HUDEP-2 (cell line): ENCODE measurements around the gene URI1.

Experiments
- DNase-seq, 76 experiments: peaks; one replicate each; lab custom pipeline; 2025; ENCODE audit not compliant: unreplicated experiment in 76 of 76; lab: John Stamatoyannopoulos, UW

Gene URI1

DNA sequence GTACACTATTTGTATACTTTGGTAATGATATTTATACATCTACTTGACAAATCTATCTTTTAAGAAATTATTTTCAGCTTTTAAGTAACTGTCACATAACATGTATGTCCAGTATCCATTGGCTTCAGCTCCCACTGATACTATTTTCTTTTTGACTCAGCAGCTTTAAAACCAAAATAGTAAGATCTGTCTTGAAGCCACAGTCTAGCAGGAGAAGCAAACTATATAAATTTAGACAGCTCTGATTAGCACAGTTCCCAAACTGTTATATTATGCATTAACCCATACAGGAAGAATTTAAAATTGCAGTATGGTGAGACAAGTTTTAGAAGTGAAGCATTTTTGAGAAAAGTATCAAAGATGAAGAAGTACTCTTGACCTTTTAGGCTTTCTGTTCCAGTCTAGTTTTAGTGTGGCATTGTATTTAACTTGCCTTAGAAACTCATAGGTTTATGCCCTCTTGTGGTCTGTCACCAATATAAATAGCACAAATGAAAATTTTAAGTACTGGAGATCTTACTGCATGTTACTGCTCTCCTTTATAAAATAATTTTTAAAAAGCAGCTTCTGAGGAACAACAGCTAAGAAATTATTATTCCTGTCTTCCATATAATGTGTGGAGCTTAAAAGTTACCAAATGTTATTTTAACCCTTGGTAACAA, 24.7 kb downstream of the URI1 start:
- peak in 10 of 76 experiments; percentile 10 to 39 (median 22) for DNase-seq

DNA sequence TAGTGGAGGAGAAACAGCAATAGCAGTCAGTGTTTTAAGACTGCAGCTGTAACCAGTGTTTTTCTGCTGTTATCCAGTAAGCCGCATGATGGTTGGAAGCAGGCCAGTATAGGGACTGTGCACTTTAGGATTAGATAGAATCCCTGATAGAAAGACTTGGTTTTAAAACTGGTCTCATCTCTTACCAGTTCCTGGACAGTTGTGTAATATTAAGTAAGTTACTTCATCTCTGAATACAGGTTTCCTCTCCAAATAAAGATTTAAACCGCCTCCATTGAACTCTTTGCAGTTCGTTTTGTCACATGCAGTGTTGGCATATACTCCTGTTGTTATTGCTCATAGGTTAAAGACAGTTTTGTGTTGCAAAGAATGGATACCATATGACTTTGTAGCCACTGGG, 25.6 kb downstream of the URI1 start:
- peak in 72 of 76 experiments; percentile 11 to 89 (median 68) for DNase-seq

DNA sequence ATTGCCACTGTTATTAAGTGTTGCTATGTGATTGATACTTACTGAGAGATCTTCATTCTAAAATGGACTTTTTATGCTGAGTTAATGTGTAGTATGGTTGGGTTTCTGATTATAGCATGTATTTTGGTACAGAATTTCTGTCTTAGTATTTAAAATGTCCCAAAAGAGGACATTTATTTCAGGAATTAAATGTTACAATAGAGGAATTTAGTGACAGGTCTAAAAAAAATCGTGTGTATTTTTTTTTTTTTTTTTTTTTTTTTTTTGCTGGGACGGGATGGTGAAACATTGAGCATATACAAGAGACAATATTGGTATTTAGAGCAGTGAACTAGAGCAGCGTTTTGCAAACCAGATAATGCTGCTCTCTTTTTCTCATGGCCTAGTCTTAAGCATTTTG, 27.9 kb downstream of the URI1 start:
- DNase-seq = no peak

DNA sequence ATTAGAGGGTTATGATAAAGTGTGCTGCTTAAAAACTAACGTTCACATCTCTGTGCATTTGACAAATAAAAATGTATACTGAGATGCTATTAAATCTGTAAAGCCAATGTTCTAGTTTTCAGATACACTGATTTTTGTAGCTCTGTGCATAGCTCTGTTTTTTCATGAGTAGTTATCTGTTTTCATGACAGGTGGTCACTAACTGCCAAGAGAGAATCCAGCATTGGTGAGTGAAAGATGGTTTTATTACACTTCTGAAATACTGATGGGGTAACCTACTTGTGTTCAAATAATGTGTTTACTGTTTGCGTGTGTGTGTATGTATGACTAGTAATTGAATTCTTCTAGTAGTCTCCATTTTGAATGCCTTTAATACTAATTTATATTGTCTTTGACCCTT, 29.0 kb downstream of the URI1 start:
- no peak for DNase-seq

DNA sequence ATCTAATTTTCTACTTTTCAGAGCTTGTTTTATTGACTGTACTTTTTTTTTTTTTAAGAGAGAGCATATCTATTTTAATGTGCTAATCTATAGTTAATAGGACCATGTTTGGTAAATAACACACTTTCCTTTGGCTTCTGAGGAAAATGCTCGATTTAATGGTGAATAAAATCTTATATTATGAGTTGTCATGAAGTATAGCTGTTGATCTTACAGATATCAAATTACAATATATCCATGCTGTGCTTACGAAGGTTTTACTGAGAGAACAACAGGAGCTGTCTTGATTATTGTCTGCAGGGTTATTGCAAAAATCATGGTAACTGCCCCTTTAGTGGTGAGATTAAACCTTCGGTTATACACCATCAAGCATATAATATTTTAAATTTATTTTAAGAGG, 29.6 kb downstream of the URI1 start:
- DNase-seq = no peak

DNA sequence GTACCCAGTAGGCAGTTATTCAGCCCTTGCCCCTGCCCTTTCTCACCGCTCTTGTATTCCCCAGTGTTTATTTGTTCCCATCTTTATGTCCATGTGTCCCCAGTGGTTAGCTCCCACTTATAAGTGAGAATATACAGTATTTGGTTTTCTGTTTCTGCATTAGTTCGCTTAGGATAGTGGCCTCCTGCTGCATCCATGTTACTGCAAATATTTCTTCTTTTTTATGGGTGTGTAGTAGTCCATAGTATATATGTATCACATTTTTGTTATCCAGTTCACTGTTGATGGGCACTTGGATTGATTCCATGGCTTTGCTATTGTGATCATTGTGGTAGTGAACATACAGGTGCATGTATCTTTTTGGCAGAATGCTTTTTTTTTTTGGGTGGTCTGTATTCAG, 32.7 kb downstream of the URI1 start:
- no peak for DNase-seq

DNA sequence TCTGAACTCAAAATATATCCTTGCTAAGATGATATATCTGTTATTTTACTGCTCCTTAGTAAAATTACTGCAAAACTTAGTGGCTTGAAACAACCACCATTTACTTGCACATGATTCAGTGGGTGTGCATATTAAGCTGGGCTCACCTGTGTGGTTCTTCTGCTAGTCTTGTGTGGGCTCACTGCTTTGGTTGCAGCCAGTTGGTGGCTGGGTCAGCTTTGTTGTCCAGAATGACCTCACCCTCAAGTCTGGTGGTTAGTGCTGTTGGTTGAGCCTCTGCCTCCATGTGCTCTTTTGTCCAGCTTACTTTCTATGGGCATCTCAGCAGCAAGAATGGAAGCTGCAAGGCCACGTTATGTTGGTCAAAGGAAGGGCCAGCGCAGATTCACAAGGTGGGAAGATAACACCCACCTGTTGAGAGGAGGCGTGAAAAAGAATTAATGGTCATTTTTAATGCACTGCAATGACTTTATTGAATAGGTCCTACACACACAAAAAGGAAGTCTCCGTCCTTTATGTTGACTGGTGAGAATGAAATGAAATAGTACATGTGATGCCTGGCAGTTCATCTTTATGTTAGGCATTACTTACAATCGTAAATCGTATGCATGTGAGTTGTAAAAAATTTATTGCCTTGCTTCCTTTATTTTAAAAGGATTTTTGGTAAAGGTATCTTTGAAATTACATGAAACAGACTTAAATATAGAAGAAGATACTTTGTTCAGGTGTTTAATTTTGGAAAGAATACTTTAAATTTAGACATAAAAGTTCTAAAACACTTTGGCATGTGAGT, 34.3 kb downstream of the URI1 start:
- DNase-seq = peak in 1 of 76 experiments; percentile 9

DNA sequence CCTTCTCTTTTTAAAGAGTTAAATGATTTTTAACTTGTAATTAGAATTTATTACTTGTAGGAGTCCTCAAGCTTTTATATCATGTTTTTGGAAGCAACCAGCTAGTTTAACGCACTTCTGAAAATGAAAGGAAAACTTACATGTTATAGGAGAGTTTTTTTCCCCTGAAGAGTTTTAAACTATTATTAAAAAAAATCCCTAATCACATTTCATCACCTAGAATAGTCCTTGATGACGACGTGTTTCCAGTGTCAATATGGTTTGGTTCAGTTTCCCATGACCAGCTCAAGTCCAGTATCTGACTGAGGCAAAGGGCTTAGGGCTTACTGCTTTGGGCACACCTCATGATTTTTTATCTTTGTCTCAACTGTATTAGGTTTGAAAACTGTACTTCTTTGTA, 36.0 kb downstream of the URI1 start:
- DNase-seq = no peak

DNA sequence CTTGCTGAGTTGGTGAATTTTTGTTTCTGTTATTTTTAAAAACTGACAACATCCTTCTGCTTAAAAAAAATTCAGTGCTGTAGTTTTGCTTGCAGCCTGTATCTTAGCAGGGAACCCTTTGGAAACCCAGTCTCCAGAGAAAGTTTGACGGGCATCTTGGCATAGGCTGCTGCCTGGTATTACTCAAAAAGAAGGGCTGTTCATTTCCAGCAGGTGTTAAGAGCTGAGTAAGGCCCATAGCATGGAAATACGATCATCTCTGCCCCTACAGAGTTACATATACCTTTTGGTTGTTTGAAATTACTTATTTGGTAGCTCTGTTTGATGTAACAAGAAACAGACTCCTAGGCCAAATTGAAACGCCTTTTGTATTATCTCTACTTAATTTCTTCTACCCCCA, 41.5 kb downstream of the URI1 start:
- DNase-seq = no peak

DNA sequence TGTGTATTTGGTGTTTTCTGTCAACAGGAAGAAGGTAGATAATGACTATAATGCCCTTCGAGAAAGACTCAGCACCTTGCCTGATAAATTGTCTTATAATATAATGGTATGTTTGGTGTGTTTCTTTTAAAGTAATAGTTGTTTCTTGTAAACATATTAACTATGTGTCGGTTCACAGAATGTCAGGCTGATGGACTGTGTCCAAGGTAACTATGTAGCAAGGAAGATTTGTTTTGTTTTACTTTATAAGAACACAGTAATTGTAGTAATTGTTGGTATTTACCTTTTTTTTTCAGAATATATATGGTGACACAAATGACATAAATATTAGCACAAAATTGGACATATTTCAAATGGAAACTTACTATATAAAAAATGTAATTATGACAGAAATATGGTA, 43.2 kb downstream of the URI1 start:
- no peak for DNase-seq

DNA sequence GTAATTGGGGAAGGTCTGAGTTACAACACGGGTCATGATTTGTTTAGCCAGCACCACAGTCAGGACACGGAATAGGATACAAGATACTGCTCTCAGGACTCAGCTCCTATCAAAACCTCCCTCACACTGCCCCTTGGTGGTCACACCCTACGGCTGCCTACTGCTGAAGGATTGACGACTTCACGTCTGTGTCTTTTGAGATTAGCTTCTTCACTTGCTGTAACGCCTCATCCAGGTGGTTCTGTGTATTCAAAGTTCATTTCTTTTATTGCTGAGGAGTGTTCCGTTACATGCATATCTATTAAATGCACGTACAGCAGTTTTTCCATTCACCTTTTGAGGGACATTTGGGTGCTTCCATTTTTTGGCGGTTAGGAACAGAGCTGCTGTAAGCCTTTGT, 46.3 kb downstream of the URI1 start:
- peak in 10 of 76 experiments; percentile 9 to 40 (median 19) for DNase-seq

DNA sequence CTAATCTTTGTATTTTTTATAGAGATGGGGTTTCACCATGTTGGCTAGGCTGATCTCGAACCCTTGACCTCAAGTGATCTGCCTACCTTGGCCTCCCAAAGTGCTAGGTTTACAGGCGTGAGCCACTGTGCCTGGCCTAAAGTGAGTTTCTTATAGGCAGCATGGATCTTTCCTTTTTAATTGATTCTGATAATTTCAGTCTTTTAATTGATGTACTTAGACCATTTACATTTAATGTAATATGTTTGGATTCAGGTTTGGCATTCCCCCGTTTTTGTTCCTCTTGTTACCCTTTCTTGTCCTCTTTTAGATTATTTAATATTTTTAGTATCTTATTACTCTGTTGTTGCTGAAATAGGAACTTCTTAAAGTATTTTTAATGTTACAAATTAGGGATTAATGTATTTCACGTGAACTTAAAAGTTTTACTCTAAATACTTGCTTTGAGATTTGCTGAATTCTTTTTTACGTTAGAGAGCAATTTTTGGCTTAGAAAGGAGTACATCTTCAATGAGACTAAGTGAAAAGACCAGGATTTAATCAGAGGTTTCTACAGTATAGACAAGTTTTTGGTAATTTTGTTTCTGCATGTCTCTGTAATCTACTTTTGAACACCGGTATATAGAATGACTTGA, 50.3 kb downstream of the URI1 start:
- DNase-seq = no peak

DNA sequence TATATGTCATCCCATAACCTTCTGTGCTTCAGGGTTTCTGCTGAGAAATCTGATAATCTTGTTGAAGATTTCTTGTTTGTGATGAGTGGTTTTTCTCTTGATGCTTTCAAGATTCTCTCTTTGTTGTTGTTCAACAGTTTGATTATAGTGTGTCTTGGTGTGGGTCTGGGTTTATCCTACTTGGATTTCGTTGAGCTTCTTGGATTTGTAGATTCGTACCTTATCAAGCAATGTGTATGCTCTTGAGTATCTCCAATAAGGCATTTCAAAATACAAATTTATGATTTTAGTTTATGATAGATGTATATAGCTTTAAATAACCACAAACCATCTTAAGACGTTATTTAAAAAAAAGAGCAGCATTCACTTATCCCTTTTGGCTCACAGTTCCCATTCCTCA, 57.5 kb downstream of the URI1 start:
- DNase-seq = no peak

DNA sequence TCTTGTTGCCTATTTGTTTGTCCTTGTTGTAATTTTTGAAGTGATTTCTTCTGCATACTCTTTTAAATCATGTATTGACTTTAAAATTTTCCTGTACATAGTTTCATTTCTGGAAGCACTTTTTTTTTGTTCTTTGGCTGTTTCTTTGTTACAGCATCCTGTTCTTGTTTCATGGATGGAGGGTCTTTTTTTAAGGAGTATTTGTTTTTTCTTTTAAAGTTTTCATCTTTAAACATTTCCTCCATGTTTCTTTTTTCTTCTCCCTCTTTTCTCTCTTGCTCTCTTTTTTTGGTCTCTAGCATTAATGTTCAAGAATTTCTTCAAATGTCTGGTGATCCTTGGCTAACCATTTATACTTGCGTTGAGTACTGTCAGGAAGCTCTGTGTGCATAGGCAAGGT, 58.8 kb downstream of the URI1 start:
- DNase-seq = no peak

DNA sequence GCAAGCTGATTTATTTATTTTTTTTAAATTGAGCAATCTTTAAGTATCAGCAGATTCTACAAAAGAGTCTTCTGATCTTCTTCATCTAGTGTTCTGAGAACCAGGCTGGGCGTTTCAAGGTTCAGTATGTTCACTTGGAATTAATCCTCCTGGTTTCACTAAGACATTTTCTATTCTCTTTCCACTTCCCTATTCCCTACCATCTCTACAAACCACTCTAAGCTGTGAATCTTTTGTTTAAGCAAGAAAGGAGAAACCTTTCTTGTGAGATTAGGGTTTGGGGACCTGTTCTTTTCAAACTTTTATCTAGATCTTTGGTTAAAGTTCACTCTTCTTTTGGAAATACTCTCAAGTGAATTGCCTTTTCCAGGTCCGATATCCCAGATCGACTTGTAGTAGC, 59.3 kb downstream of the URI1 start:
- no peak for DNase-seq

DNA sequence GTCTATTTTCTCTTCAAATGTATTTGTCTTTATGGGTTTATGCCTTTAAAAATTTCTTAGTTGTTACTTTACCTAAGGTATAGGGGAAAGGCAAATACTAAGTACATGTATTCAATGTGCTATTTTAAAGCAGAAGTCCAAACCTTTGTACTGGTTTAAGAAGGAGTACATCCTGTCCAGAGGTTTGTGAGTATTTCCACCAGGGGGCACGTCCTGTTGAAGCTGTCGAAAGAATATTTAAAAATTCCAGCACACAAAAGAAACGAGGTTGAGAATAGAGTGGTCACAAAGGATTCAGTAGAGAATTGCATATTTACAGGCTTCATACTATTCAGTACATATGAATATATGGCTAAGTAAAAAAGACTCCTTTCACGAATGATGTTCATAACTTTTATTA, 59.8 kb downstream of the URI1 start:
- DNase-seq = no peak

DNA sequence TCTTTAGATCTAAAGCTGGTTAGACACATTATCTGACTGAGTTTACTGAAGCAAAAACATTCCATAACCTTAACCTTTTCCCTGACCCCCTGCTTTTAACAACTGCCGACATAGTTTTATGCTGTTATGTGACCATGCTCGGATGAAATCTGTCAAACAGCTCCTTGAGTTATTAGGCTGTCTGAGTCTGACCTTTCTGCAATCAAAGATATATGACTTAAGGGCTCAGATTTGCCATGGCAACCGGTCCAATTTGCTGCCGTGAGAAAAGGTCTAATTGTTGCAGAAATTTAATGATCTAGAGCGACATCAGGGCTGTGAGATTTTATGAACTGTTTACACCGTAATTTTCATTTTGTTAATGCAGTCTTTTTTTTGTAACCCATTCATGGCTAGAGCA, 61.8 kb downstream of the URI1 start:
- no peak for DNase-seq

DNA sequence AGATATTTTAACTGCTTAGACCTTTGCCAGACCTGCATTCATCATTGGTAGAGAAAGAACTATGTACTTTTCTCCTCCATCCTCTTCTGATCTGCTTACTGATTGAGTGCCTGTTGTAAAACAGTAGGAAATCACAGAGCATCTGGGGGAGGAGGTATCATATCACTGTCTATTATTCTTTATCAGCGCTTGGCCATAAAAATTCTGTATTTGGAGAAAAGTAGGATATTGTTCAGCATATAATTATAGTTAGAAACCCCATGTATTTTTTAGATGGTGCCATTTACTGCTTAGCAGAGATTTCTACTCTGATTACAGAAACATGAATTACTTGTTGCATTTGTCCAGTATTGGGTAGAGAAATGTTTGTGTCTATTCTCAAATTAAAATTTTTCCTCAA, 62.4 kb downstream of the URI1 start:
- no peak for DNase-seq

DNA sequence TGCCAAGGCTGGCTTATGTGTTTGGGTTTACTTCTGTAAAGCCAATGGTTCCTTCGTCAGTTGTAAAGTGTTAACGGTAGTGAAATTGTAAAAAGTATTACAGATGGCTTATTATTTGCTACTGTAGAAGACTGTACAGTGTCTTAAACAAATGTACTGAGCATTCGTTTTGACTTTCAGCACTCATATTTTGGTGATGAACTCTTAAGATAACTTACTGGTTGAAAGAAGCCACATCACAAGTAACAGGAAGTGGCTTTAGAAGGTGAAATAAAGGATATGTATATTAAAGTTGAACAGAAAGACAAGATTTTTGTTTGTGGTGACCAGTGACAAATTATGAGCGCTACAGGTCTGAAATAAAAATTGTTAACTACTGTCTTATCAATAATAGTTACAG, 64.2 kb downstream of the URI1 start:
- no peak for DNase-seq

DNA sequence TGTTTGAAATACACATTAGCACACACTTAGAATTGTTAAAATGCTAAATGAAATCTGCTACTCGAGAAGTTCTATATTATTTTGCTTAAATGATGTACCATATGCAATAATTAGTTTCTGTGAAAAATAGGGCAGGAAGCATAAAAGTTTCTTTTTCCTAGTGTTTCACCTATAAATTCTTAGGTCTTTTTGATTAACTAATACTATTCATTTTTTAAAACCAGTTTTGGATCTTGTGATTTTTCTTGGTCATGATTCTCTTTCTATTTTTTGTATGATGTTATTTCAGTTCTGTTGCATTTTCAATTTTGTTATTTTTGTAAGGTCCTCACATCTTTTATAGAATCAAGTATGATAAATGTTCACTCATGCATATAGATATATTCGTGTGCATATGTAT, 66.1 kb downstream of the URI1 start:
- DNase-seq = no peak

DNA sequence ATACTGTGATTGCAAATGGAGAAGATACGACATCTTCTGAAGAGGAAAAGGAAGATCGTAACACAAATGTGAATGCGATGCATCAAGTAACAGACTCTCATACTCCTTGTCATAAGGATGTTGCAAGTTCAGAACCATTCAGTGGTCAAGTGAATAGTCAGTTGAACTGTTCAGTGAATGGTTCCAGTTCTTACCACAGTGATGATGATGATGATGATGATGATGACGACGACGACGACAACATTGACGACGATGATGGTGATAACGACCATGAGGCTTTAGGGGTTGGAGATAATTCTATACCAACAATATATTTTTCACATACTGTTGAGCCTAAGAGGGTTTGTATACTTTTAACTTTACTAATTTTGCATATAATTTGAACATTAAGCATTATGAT, 67.0 kb downstream of the URI1 start:
- DNase-seq = no peak

DNA sequence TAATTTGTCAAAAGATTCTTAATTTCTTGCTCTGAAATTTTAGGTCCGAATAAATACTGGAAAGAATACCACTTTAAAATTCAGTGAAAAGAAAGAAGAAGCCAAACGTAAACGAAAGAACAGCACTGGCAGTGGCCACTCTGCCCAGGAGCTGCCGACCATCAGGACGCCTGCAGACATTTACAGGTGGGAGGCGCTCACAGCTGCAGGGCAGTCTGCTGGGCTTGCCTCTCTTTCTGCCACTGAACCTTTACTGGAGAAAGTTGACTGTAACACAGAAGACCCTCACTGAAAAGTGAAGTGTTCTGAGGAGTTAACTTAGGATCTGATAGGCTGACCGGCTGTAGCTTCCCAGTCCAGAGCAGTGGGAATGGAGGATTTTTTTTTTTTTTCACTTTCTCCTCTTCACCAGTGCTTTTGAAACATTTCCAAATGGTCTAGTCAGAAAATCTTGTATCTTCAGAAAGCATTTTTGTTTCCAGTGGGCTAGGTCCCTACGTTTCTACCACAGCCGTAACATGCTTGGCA, 69.1 kb downstream of the URI1 start:
- no peak for DNase-seq
